NCI-H2196 (cell line): Measurements from ENCODE around the gene OR6N1.

Experiments
- DNase-seq: peaks from one replicate; lab custom pipeline; 2025; ENCODE audit not compliant: unreplicated experiment; lab: John Stamatoyannopoulos, UW

Gene OR6N1, protein sequence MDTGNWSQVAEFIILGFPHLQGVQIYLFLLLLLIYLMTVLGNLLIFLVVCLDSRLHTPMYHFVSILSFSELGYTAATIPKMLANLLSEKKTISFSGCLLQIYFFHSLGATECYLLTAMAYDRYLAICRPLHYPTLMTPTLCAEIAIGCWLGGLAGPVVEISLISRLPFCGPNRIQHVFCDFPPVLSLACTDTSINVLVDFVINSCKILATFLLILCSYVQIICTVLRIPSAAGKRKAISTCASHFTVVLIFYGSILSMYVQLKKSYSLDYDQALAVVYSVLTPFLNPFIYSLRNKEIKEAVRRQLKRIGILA

DNA sequence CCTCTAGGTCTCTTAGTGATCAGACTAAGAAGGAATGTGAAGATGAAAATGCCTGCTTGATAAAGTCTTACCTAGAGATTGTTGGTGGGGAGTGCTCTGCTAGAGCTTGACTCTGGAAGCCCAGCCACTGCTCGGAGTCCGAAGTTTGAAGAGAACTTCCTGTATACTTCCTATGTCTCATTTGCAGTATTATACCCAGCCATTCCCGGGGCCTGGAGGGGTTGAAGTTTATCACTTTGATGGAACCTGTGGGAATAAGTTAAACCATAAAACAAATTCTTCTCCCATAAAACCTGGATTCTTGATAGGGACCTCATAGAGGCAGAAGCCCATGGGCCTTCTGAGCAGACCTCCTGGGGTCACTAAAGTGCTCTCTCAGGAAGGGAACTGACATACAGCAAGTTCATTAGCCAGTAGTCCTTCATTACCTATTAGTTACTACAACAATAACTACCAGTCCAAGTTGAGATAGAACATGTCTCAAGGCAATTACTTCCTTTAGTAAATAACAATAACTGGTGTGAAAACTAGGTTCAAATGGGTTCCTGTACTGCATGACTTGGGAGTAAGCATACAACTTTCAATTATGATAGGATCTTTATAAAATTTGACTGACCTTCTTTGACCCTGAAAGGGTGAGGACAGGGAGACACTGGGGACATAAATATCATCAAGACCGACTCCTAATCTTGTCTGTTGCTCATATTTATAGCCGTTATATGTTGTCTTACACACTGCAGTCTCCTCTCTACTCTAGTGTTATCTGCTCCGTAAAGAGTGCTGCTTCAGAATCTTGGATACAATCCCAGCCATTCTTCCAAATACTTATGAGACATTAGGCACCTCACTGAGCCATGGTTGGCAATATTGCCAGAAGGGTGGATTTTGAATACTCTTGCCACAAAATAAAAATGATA is at the start of gene OR6N1:
OR6N1 (minus strand) TSS at position 246 of the 917 bp plus-strand sequence. CDS start 5,513 bp downstream, outside the sequence.
- DNase-seq = no peak

DNA sequence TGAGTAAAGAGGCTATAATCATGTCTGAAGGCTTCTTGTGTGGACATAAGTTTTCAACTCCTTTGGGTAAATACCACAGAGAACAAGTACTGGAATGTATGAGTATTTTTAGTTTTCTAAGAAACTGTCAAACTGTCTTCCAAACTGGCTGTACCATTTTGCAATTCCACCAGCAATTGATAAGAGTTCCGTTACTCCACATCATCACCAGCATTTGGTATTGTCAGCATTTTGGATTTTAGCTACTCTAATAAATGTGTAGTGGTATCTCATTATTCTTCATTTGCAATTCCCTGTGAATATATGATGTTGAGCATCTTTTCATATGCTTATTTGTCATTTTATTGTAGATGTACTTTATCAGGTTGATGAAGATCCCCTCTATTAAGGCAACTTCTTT is 49.7 kb upstream of the OR6N1 start:
- no peak for DNase-seq

DNA sequence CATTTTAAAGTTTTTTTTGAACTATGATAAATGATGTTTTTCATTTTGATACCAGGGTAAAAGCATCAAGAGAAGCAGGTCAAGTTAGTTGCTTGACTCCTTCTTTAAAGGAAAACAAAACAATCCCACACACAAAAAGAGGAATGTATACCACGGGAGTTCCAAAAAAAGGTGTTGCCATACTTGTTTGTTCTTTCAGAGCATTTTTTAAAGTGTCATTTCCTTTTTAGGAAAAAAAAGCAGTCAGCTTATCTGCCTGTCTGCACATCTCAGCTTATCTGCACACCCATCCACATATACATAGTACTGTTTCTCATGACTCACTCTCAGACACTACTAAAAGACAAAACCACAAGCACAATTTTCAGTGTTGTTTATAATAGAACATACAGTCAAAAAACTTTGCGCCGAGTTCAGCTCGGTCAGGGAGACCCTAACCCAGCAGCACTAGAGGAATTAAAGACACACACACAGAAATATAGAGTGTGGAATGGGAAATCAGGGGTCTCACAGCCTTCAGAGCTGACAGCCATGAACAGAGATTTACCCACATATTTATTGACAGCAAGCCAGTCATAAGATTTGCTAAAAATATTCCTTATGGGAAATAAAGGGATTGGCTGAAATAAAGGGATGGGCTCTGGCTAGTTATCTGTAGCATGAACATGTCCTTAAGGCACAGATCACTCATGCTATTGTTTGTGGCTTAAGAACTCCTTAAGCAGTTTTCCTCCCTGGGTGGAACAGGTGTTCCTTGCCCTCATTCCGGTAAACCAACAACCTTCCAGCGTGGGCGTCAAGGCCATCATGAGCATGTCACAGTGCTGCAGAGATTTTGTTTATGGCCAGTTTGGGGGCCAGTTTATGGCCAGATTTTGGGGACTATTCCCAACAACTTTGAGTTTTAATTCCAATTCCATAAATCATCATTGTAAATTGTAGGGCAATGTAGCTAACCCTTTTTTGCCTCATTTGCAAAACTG is 47.8 kb upstream of the OR6N1 start:
- no peak for DNase-seq

DNA sequence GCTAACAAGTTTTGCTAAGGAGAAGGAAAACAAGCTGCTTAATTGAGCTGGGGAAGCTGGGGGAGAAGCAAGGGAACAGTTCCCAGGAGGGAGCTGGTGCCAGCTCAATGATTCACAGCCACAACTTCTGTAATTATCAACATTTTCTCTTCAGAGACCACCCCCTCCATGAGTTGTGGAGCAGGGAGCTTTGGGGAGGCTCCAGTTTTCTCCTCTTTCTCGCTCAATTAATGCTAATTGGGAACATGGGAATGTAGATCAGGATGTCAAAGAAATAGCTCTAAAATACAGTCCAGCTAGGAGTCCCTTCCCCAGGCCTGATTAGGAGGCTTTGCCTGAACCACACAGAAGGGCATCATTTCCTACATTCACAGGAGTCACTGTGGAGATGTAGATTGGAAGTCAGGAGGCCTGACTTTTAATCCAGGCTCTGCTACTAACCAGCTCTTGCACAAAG is 47.0 kb upstream of the OR6N1 start:
- DNase-seq = no peak

DNA sequence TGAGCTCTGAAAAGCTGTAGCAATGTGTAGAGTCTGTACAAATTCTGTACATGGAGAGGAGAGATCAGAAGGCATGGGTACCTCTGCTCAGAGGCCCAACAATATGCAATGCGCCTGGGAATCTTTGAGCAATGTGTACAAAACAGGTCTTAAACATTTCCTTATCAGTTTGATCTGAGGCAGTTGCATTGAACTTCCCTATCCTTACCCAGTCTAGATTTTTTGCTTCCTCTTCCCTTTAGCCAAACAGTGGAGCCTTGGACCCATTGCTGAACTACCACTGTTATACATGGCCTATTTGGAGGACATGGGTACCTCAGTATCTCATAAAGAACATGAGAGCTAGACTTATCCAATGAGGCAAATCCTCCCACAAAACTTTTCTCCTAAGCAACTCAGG is 46.6 kb upstream of the OR6N1 start:
- DNase-seq = no peak

DNA sequence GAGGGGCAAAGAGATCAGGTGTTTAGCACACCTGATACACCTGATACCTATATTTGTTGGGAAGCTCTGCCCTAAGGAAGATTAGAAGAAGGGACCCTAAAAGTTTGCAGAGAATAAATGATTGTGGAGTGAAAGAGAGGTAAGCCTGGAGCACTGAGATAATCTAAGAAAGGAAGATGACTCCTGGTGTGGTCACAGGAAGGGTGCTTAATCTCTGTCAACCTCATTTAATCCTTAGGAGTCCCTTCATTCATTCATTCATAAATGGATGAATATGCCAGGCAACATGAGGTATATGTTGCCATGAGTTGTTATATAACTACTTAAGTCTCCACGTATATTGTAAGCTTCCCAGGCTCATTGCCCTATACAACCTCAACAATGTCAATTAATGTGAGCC is 43.0 kb upstream of the OR6N1 start:
- DNase-seq = no peak

DNA sequence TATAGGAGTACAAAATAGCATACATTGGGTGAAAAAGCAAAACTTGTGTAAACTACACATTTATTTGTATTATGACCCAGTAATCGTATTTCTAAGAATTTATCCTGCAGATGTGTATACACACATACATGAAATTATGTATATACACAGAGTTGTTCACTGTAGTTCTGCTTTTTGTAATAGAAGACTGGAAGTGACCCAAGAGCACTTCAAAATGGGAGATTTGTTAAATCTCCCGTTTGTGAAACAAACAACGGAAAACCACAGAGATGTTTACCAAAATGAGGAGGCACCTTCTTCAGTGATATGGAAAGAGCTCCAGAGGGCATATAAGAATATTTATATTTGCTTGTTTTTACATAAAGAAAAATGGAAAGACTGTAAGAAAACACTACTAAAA is 41.2 kb upstream of the OR6N1 start:
- no peak for DNase-seq

DNA sequence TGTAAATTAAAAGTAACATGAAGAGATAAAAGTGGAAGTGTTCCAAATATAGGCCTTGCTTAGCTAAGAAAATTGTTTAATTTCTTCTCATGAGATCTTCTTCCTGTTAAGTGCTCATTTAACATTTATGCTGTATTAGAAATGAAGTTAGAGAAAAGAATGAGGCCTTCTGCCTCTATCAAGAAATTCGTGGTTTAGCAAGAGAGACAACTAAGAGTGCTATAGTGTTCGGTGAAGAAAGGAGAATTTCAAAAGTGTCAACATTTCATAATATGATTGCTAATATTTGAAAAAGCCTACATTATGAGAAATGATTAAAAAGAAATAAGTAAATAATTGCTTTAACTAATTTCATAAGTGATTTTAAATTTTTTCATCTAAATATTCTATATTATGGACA is 40.3 kb upstream of the OR6N1 start:
- no peak for DNase-seq

DNA sequence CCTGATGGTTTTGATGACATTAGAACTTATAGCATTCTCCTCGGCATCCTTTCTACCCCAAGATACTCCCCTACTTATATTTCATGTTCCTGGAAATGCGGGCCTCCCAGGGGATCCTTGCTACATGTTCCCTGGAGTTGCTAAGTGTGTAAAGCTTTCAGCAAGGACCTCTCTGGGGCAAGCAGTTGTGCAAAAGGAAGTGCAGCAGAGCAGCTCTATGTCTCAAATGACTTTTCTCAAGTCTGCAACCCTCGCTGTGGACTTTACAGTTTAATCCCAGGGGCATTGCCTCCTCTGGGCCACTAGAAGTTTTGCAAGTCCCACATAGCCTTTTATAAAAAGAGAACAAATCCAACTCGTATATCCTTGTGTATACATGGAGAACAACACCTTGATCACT is 38.3 kb upstream of the OR6N1 start:
- DNase-seq = no peak

DNA sequence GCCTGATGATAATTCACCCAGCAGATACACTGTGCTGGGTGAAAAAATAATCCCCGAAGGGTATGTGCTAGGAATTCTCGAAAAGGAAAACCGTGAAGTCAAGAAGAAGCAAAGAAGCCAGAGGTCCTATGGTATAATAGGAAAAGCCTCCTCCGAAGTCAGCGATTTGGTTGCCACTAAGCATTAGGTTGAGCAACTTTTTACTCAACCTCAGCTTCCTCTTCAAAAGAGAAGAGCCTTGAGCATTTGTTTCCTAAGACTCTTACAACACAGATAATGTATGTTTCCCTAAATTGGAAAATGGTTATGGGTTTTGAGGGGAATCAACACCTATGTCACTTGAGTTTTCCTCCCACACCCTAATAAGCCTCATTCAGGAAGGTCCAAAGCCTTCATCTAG is 37.9 kb upstream of the OR6N1 start:
- DNase-seq = no peak

DNA sequence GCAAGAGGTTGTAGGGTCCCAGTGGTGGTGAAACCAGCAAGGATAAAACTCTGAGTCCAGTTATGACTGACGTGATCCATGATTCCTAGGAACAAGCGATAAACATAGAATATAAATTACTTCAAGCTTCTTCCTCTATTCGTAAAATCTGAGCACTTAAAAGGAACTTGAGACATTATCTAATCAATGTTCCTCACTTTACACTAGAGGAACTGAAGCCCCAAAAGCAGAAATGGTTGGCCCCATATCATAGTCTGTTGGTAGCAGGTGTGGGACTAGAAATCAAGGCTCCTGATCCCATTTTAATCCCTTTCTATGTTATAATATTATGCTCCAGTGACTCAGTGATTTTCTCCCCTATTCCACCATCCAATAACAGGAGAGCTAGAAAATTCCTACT is 37.3 kb upstream of the OR6N1 start:
- no peak for DNase-seq

DNA sequence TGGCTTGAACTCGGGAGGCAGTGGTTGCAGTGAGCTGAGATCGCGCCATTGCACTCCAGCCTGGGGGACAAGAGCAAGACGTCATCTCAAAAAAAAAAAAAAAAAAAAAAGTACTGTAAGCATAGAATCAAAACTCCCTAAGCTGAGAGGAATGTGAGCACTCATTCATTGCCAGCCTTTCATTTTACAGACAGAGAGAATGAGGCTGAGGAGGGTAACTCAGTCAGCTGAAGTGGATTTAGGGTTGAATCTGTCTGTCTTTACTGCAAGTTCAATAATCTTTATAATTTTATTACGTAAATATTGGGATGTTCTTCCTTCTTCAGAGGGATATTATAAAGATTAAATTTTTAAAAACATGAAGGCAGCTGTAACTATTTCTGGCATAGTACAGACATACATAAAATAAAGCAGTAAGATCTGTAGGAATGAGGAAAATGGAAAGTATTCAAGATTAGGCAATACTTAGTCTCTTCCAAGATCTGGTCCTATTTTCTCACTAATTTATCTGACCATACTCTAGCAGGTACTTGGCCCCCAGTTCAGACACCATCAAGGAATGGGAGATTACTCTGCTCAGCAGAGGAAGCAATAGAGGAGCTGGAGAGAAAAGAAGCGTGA is 35.0 kb upstream of the OR6N1 start:
- DNase-seq = no peak

DNA sequence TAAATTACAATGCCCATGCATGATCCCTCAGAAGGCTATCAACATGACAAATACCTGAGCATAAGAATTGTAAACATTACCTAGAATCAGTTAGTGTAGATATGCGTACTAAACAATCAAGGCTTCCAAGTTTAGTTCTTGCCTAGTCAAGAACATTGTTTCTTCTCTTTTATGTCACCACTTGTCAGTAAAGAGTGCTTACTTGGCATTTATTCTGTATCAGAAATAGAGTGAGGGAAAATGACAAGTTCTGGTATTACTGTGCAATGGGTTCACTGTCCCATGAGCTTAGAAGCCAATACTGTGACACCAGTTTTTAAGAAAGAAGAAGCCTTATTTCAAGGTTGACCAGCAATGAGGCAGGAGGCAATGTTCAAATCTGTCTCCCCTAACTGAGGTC is 31.7 kb upstream of the OR6N1 start:
- no peak for DNase-seq

DNA sequence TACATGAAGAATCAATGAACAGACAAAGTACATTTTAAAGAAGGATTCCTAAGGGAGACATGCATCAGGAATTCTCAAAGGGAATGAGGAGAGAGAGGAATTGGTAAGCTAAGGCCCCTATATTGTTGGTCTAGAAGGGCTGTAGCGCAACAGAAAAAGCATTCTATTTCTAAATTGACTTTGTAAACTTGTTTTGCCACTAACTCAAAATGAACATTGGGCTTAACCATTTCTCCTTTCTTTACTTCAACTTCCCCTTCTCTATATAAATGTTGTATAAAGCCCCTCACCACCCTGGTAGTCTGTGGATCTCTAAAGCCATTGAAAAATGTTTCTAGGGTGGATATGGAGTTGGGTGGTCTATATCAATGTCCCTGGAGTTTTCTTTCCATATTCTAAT is 29.4 kb upstream of the OR6N1 start:
- no peak for DNase-seq

DNA sequence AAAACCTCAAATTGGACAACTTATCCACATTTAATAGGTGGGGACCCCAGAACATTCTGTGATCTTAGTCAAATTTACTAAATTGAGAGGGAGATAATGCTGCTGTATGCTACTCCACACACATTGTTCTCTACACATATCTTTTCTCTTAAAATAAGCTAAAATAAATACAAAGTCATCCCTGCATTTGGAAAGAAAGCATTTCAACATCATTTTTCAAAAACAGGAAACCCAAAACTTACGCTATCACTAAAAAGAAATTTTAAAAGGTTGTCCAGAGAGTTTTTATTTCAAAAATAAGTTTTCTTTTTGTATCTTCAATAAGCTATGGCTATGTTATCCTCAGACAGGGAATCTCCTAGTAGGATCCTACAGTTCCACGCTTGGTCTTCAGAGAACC is 28.5 kb upstream of the OR6N1 start:
- DNase-seq = no peak

DNA sequence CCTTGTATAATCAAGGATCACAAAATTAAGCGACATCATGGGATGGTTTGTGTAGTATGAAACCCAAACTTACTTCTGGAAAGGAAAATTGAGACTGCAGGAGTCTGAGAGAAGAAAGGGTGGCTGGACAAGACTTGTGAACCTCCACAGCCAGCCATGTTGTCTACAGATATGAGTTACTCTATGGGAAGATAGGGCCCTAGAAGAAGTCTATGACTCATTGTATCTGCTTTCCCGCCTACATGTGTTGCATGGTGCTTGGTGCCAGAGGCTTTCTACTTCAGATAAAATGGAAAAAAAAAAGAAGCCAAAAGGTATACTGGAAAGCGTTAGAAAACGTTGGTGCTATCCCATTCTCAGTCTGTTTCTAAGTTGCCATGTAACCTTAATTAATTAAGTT is 27.7 kb upstream of the OR6N1 start:
- DNase-seq = no peak

DNA sequence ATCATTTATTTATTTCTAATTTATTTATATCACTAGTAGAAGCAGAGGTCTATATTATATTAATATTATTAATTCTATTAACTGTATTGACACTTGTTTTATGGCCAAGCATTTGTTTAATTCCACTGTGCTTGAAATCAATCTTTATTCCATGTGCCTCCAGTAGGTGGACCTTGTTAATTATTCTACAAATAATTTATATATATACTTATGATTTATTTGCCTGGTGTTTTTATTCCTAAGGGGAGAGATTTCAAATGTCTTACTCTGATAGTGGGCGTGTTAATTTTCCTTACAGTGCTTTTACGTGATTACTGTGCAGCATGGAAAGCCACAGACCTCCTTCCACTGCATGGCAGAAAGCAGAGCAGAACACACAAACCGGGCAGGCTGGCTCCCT is 26.5 kb upstream of the OR6N1 start:
- no peak for DNase-seq

DNA sequence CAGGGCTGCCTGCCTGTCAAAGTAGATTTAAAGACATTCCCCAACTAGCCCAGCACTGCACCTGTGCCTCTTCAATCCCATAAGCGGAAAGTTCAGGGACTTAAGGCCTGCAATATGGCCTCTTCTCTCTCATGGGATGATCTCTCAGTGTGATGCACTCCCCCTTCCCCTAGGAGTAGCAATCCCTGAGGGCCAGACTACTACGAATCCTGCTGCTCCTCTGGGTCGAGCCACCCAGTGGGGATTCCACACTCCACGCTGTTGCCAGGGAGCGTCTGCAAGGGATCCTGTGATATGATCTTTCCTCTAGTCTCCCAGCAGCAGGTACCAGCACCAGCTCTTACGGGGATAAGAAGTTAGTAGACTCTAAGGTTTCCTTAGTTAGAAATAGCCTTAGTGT is 22.3 kb upstream of the OR6N1 start:
- DNase-seq = no peak

DNA sequence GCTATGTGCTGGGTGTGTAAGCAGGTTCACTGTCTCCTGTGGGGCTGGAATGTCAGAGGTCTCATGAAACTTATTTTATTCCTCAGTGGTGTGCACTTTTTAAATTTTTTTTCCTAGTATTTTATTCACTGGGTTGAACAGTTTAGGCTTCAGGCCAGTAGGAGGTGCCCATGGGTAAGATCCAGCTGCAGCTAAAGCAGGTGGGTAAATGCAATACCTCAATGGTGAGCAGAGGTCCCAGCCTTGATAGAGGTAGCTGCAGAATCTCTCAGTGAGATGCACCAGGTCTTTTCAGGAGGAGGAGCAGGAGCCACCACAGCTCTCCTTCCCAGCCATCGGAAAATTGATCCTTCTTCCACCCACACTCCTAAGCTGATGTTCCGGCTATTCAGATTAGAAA is 21.6 kb upstream of the OR6N1 start:
- no peak for DNase-seq

DNA sequence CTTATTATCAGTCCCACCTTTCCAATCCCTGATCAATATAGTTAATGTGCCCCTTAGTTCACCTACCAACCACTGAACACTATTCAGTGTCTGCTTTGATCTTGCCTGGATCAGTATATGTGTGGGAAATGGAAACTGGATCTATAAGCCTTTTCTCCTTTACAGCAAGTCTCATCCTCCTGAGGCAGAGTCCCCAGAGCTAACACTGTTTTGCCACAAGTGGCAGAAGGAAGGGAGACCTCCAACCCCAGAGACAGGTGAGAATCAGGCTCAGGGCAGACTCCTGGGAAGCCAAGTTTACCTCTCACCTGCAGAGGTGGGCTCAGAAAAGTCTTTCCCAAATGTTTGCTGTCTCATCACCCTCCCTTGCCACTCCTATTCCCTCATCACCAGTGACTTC is 9.1 kb upstream of the OR6N1 start, which contains the start of gene OR6N2:
OR6N2 (minus strand) TSS at position 101 of the 400 bp plus-strand sequence. CDS start 3,569 bp downstream, outside the sequence.
- DNase-seq = no peak

DNA sequence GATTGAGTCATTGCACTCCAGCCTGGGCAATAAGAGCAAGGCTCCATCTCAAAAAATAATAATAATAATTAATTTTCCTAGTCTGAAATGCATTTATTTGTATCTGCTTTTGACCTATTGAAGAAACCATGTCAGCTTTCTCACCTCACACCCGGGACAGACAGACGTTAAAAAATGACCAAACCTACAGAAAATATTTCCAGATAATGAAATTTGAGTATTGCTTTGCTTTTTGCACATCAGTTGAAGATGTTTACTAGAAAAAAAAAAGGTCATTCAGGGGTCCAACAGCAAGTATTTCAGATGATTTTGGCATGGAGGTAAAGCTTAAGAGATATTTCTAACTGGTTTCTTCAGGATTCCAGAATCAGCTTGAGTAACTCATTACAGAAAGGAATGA is 17.6 kb downstream of the OR6N1 start, which contains the start of gene OR6K6:
OR6K6 (plus strand) TSS at position 301 of the 400 bp plus-strand sequence. CDS start 168 bp downstream, outside the sequence.
- DNase-seq = no peak
